ENCODE results near the gene SETD1A. TPM values are rescaled to one million over a fixed set of nuclear protein-coding genes. Genes with fewer than 3 reads are reported as not detected.

The SETD1A gene
- total and polyA plus RNA-seq, 5 donors from 2014 or later: 0.33 to 35.2 (median 0.85) TPM

DNA sequence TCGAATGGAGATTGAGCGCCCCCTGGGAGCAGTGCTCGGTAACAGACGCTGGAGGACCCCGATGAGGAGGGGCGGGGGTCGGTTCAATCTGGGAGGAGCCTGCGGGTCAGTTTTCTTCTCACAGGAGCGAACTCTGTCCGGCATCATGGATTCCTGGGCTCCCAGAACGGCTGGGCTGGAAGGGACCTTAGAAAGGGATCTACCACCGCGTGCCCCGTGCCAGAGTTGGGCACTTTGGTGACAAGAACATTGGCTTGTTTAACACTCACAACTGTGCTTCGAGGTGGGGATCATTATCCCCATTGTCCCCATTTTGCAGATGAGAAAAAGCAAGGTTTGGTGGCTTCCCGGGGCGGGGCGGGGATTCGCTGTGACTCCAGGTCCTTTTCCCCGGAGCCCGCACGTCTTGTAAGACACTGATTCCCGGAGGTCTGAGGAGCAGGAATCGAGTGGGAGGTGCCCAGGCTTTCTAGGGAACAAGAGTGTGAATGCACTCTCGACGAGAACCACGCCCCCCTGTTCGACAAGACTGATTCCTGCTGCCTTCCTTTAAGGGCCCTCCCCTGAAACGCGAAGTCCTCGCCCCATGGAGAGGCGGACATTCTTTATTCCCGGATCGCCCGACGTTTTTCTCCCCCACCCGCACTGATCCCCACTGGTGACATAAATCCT, 35.7 kb upstream of the SETD1A start:
- Mint-ChIP-seq H3K9me3 (no peaks in the 10 kb centered on the region), H3K4me1 (peaks cover 0 to 27% (median 7%) of the 10 kb centered on the region in 4 donors), H3K4me3 (peak overlapping the region; percentile 90 to 99 (median 97)), H3K27ac (peak overlapping the region; percentile 97 to 100 (median 99)), H3K36me3 (no peaks in the 10 kb centered on the region), H3K27me3 (peaks cover 5% of the 10 kb centered on the region)
- Histone ChIP-seq H3K36me3 (ENCODE audit: control insufficient read depth, insufficient read depth, low read length) (no peaks in the 10 kb centered on the region), H3K4me1 (ENCODE audit: control insufficient read depth, insufficient read depth, low read length, poor library complexity, severe bottlenecking) (peaks cover 27% of the 10 kb centered on the region), H3K27ac (ENCODE audit: insufficient read depth, low read length, poor library complexity, severe bottlenecking) (peak overlapping the region; percentile 95), H3K9me3 (ENCODE audit: control insufficient read depth in 2 of 2, low read length in 2 of 2) (no peaks in the 10 kb centered on the region), H3K4me3 (ENCODE audit: low read depth, low read length) (peak overlapping the region; percentile 73), H3K27me3 (ENCODE audit: control insufficient read depth, insufficient read depth, low read length) (no peaks in the 10 kb centered on the region)
- ATAC-seq (ENCODE audit: low read depth in 2 of 2) (no peak), DNase-seq (peak; percentile 79 to 87 (median 86))

DNA sequence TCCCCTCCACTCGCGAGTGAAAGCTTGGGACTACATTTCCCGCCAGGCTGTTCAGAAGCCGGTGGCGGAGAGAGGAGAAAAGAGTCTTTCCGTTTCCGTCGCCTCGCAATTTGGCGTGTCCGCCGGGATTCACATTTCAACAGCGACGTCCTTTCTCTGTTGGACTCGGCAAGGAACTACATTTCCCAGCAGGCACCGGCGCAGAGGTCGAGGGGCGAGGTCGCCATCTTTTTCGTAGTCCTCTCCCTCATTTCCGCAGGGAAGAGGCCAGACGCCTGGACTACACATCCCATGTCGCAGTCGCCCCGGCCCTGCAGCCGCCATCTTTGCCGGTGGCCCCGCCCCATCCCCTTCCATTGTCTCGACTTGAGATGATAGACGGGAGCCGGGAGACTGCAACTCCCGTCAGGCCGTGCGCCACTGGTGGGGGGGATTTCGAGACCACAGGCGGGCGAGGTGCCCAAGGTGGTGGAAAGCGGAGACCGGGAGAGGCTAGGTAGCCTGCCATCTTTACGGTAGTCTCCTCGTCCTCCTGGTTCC, 35.1 kb upstream of the SETD1A start:
- H3K4me3 ChIP-seq (ENCODE audit: low read depth, low read length): peak overlapping the region; percentile 98
- Mint-ChIP-seq H3K36me3 (no peaks in the 10 kb centered on the region), H3K4me3 (peak overlapping the region; percentile 90 to 99 (median 97))

DNA sequence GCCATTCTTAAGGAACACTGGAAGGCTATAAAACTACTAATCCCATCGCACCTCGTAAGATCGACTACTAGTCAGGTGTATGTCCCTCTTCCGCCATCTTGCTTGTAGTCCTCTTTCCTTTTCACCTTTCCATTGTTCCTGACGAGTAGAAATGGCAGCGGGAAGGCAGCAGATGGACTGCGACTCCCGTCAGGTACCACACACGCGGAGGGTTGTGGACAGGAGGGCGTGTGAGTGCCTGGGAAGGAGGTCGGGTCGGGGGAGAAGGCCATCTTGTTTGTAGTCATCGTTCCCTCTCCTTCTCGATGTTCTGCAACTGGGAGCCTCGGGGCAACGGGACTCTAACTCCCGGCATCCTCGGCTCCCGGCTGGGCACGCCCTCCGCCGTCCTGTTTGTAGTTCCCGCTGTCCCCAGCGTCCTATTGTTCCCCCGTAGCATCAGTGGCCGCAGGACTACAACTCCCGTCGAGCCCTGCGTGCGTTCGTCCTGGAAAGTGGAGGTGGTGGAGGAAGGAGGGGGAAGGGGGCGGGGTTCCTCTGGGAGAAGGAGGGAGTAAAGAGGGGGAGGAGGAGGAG, 34.5 kb upstream of the SETD1A start:
- DNase-seq: peak; percentile 95 to 99 (median 97)
- Mint-ChIP-seq H3K4me3 (peak overlapping the region; percentile 90 to 99 (median 97)), H3K27me3 (no peaks in the 10 kb centered on the region), H3K4me1 (peaks cover 0 to 27% (median 7%) of the 10 kb centered on the region in 4 donors), H3K9me3 (no peaks in the 10 kb centered on the region), H3K36me3 (no peaks in the 10 kb centered on the region), H3K27ac (peak overlapping the region; percentile 97 to 100 (median 99))
- H3K9me3 ChIP-seq (ENCODE audit: control insufficient read depth in 2 of 2, low read length in 2 of 2): no peaks in the 10 kb centered on the region
- peak overlapping the region; percentile 95 for H3K27ac ChIP-seq (ENCODE audit: insufficient read depth, low read length, poor library complexity, severe bottlenecking)
- ATAC-seq (ENCODE audit: low read depth in 2 of 2): peak; percentile 68 to 71
- peaks cover 27% of the 10 kb centered on the region for H3K4me1 ChIP-seq (ENCODE audit: control insufficient read depth, insufficient read depth, low read length, poor library complexity, severe bottlenecking)
- H3K36me3 ChIP-seq (ENCODE audit: control insufficient read depth, insufficient read depth, low read length): no peaks in the 10 kb centered on the region
- peak overlapping the region; percentile 98 for H3K4me3 ChIP-seq (ENCODE audit: low read depth, low read length)
- no peaks in the 10 kb centered on the region for H3K27me3 ChIP-seq (ENCODE audit: control insufficient read depth, insufficient read depth, low read length)

More for the DNA sequence above, 35.1 kb upstream of the SETD1A start:
- Mint-ChIP-seq H3K9me3 (no peaks in the 10 kb centered on the region), H3K4me1 (peaks cover 0 to 27% (median 7%) of the 10 kb centered on the region in 4 donors), H3K27ac (peak overlapping the region; percentile 97 to 100 (median 99)), H3K27me3 (peaks cover 2% of the 10 kb centered on the region)
- Histone ChIP-seq H3K36me3 (ENCODE audit: control insufficient read depth, insufficient read depth, low read length) (no peaks in the 10 kb centered on the region), H3K4me1 (ENCODE audit: control insufficient read depth, insufficient read depth, low read length, poor library complexity, severe bottlenecking) (peaks cover 27% of the 10 kb centered on the region), H3K27me3 (ENCODE audit: control insufficient read depth, insufficient read depth, low read length) (no peaks in the 10 kb centered on the region), H3K27ac (ENCODE audit: insufficient read depth, low read length, poor library complexity, severe bottlenecking) (peak overlapping the region; percentile 95), H3K9me3 (ENCODE audit: control insufficient read depth in 2 of 2, low read length in 2 of 2) (no peaks in the 10 kb centered on the region)
- DNase-seq: peak; percentile 100
- peak; percentile 74 to 81 for ATAC-seq (ENCODE audit: low read depth in 2 of 2)

DNA sequence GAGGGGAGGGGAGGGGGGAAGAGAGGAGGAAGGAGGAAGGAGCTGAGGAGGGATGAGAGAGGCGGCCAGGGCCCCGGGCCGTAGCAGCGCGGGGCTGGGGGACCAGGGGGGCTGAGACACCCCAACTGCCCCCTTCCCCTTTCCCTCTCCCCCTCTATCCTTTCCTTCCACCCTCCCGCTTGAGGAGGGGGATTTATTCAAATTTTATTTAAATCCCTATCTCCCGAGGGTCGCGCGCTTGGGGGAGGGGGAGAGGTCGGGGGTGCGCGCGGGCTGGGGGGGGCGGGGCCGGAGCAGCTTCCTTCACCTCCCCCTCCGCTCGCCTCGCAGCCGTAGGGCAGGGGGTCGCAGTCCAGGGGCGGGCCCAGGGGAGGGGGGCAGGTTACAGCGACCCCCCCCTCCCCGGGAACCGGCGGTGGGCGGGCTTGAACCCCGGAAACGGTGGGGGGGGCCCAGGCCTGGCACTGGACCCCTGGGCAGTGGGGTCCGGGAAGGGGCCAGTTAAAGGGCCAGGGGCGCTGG, 33.9 kb upstream of the SETD1A start, which contains the start of gene FBXL19:
TSS of gene FBXL19 (plus strand) at position 19 of the 522 bp plus-strand sequence. CDS start 2,183 bp downstream, outside the sequence.
- H3K9me3 ChIP-seq (ENCODE audit: control insufficient read depth in 2 of 2, low read length in 2 of 2): no peaks in the 10 kb centered on the region
- DNase-seq: peak in 1 of 3 donors; percentile 19
- ATAC-seq (ENCODE audit: low read depth in 2 of 2): no peak
- no peaks in the 10 kb centered on the region for H3K27me3 ChIP-seq (ENCODE audit: control insufficient read depth, insufficient read depth, low read length)
- Mint-ChIP-seq H3K9me3 (no peaks in the 10 kb centered on the region), H3K27ac (peak within 1 kb of the TSS; percentile 97 to 100 (median 99)), H3K27me3 (no peaks in the 10 kb centered on the region), H3K4me3 (peak within 1 kb of the TSS; percentile 90 to 99 (median 97)), H3K36me3 (no peaks in the 10 kb centered on the region), H3K4me1 (peaks cover 0 to 27% (median 7%) of the 10 kb centered on the region in 4 donors)
- no peaks in the 10 kb centered on the region for H3K36me3 ChIP-seq (ENCODE audit: control insufficient read depth, insufficient read depth, low read length)
- H3K4me3 ChIP-seq (ENCODE audit: low read depth, low read length): peak within 1 kb of the TSS; percentile 98
- peak within 1 kb of the TSS; percentile 95 for H3K27ac ChIP-seq (ENCODE audit: insufficient read depth, low read length, poor library complexity, severe bottlenecking)
- peaks cover 27% of the 10 kb centered on the region for H3K4me1 ChIP-seq (ENCODE audit: control insufficient read depth, insufficient read depth, low read length, poor library complexity, severe bottlenecking)

DNA sequence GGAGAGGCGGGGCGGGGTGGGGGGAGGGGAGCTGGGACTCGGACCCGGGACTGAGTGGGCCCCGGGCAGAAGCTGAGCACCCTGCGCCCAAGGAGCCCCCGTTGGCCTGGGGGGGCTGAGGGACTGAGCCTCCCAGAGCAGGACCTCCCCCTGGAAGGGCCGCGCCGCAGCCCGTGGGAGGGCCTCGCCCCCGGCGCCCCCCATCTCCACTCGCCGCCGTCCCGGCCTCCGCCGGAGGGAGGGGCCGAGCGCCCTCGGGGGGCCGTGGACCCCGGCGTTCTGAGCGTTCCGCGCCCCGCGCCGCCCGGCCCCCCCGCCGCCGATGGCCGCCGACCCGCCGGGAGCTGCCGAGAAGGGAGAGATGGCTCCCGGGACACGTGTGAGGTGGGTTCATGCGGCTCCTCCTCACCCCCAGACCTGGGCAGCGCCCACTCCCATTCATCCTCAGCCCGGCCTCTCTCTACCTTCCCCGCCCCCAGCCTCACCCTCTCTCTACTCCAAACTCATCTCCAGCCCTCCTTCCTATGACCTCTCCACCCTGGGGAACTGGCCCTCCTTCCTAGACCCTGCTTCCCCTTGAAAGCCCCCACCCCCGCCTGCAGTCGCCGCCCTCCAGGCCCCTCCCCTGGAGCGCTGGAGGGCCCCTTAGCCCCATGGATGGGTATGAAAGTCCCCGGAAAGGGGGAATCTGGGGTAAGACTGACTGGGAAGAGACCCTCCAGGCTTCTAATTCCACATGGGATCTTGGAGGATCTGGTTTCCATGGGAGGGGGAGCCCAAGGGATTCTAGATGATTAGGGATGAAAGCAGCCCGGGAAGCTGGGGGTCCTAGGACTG, 33.3 kb upstream of the SETD1A start:
- Mint-ChIP-seq H3K36me3 (no peaks in the 10 kb centered on the region), H3K9me3 (no peaks in the 10 kb centered on the region), H3K27me3 (no peaks in the 10 kb centered on the region), H3K27ac (peak overlapping the region in 1 of 3 donors; percentile 46), H3K4me1 (peaks cover 0 to 27% (median 7%) of the 10 kb centered on the region in 4 donors), H3K4me3 (peak overlapping the region in 3 of 4 donors; percentile 56 to 78 (median 73))
- H3K27me3 ChIP-seq (ENCODE audit: control insufficient read depth, insufficient read depth, low read length): no peaks in the 10 kb centered on the region
- DNase-seq (no peak), ATAC-seq (ENCODE audit: low read depth in 2 of 2) (no peak)
- peak overlapping the region; percentile 95 for H3K27ac ChIP-seq (ENCODE audit: insufficient read depth, low read length, poor library complexity, severe bottlenecking)
- no peaks in the 10 kb centered on the region for H3K36me3 ChIP-seq (ENCODE audit: control insufficient read depth, insufficient read depth, low read length)
- no peaks in the 10 kb centered on the region for H3K9me3 ChIP-seq (ENCODE audit: control insufficient read depth in 2 of 2, low read length in 2 of 2)
- no peak overlapping the region for H3K4me3 ChIP-seq (ENCODE audit: low read depth, low read length)
- H3K4me1 ChIP-seq (ENCODE audit: control insufficient read depth, insufficient read depth, low read length, poor library complexity, severe bottlenecking): peaks cover 27% of the 10 kb centered on the region

DNA sequence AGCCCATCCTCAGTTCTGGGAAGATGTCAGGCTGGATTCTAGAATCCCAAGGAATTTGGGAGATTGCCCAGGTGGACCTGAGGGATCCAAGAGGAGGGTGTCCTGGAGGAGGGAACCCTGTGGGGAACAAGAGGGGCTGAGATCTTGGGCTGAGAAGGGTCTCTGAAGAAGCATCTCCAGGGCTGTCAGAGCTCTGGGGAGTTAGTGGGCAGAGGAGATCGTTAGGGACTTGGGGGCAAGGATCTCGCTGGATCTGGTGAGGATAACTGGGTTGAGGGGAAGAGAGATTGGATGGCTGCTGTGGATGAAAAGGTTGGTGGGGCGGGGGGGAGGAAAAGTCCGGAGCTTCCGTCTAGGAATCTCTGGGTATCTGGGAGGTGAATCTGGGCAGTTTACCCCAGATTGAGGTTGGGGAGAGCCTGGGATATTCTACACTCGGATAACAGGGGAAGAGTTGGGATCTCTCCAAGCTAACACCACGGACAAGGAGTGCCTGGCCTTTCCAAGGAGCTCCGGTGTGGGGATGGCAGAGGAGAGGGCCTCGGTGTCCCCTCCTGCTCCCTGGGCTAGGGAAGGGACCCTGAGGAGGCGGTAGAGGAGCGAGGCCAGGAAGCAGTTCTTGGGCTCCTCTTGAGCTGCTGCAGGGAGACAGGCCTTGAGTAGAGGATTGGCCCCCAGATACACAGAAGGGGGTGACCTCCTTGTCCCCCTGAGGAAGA, 32.5 kb upstream of the SETD1A start:
- Histone ChIP-seq H3K4me1 (ENCODE audit: control insufficient read depth, insufficient read depth, low read length, poor library complexity, severe bottlenecking) (peaks cover 27% of the 10 kb centered on the region), H3K9me3 (ENCODE audit: control insufficient read depth in 2 of 2, low read length in 2 of 2) (no peaks in the 10 kb centered on the region), H3K27ac (ENCODE audit: insufficient read depth, low read length, poor library complexity, severe bottlenecking) (peak overlapping the region; percentile 33), H3K4me3 (ENCODE audit: low read depth, low read length) (no peak overlapping the region), H3K27me3 (ENCODE audit: control insufficient read depth, insufficient read depth, low read length) (no peaks in the 10 kb centered on the region), H3K36me3 (ENCODE audit: control insufficient read depth, insufficient read depth, low read length) (no peaks in the 10 kb centered on the region)
- DNase-seq (no peak), ATAC-seq (ENCODE audit: low read depth in 2 of 2) (no peak)
- Mint-ChIP-seq H3K36me3 (no peaks in the 10 kb centered on the region), H3K27ac (peak overlapping the region in 1 of 3 donors; percentile 46), H3K4me1 (peaks cover 0 to 27% (median 7%) of the 10 kb centered on the region in 4 donors), H3K9me3 (no peaks in the 10 kb centered on the region), H3K27me3 (no peaks in the 10 kb centered on the region), H3K4me3 (peak overlapping the region; percentile 45 to 74 (median 66))

Data from CD4-positive, CD25-positive, alpha-beta regulatory T cell (primary cell).